ENCODE results near the gene SPRED3. TPM values are rescaled to one million over a fixed set of nuclear protein-coding genes. Genes with fewer than 3 reads are reported as not detected.

Gene SPRED3
- total and polyA plus RNA-seq, 9 of the 15 experiments (the other 6 are each of a cell fraction or from before 2014, with no cell fraction given) = 0.05 to 1.3 (median 0.36) TPM

DNA sequence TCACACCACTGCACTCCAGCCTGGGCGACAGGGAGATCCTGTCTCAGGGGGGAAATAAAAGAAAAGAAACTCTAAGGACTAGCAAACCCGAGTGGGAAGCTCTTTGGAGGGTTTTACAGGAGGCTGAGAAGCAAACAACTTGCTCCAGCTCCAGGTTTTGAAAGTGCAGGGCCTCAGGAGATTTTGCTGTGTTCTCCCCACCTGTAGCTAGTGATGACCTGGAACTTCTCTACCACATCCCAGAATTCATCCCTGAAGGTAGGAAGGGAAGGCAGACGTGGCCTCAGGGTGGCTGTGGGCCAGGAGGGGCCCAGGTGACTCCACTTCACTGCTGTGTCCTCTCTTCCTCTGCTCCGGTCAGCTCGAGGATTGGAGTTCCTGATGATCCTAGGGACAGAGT is 30.4 kb upstream of the SPRED3 start (continued):
- TF ChIP-seq MEF2A (IDR thresholded peaks at IDR 0.05; ENCODE audit: control insufficient read depth, low read depth, low read length) = no peak

DNA sequence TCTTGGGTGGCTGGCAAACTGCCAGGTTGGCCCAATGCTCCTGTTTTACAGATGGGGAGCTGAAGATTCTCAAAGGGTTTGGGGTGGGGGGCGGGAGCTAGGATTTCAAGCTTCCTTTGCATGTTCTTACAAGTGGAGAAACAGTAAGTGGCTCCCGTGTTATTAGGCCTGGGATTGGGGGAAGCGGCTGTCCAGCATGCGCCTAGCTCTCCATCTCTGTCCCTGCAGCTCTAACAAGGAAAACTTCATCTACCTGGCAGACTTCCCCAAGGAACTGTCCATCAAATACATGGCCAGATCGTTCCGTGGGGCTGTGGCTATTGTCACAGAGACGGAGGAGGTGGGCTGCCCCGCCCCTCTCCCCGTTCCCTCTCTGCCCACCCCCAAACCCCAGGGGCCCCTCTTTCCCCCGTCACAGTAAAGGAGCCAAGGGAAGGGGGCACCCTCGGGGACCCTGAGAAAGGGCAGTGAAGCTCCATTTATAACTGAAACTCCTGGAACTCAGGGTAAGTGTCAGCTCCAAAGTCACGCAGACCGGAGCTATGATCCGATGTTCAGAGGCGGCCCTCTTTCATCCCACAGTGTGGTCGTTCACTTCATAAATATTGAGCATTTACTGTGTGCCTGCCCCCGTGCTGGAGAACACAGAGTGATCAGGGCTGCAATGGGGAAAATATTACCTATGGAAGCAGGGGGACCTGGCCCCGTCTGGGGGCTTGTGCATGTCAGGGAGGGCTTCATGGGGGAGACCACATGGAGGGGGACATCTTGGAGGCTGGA is 29.1 kb upstream of the SPRED3 start:
- 19% methylated on average over 12 of the region's 18 CpGs for WGBS (ENCODE audit: insufficient coverage, low coverage, missing lambda C conversion rate)
- H2AFZ ChIP-seq (ENCODE audit: low read depth, low read length) = no peak overlapping the region
- H3K9me3 ChIP-seq (replicated peaks; ENCODE audit: control insufficient read depth, insufficient read depth, low read depth, low read length) = no peaks in the 10 kb centered on the region
- H3K36me3 ChIP-seq (ENCODE audit: control insufficient read depth, insufficient read depth, low read length) = no peaks in the 10 kb centered on the region
- TF ChIP-seq NFIC (IDR thresholded peaks at IDR 0.05) = peak; percentile 88
- TF ChIP-seq, protein P1, sequence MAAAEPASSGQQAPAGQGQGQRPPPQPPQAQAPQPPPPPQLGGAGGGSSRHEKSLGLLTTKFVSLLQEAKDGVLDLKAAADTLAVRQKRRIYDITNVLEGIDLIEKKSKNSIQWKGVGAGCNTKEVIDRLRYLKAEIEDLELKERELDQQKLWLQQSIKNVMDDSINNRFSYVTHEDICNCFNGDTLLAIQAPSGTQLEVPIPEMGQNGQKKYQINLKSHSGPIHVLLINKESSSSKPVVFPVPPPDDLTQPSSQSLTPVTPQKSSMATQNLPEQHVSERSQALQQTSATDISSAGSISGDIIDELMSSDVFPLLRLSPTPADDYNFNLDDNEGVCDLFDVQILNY (CRISPR knock-in tag; IDR thresholded peaks at IDR 0.05) = no peak
- H3K4me3 ChIP-seq = no peak overlapping the region
- DNase-seq (ENCODE audit: extremely low read depth in 1 of 4, low spot score in 3 of 4) (no peak), FAIRE-seq (no peak), ATAC-seq (no peak)
- intact Hi-C loops (cut with micrococcal nuclease) (no loop called here), in situ Hi-C loops (cut with MboI) (no loop called here)
- H3K9ac ChIP-seq (ENCODE audit: insufficient read depth in 1 of 2, low read depth in 2 of 2, low read length in 2 of 2) = peak overlapping the region in 1 of 2 experiments; percentile 1; a peak in 1 of 4 replicates
- H3K9me1 ChIP-seq (ENCODE audit: control insufficient read depth, insufficient read depth, low read length) = no peaks in the 10 kb centered on the region
- H3K4me1 ChIP-seq (replicated peaks in 1 of 2; ENCODE audit: control insufficient read depth in 2 of 2, insufficient read depth in 2 of 2, low read length in 2 of 2) = peaks cover 10 to 26% of the 10 kb centered on the region in 2 experiments; a peak in 4 of 5 replicates
- ChIA-PET CTCF (ENCODE audit: low intra/inter-chr PET ratio) (no interaction called here), POLR2A (interaction anchor here (0.5 to 1.6 kb wide), 5 partner anchors 13 to 189 kb away, joined by 3 to 5 read pairs (median 4); no protein-coding TSS in a partner anchor)
- no peak overlapping the region for H3K27ac ChIP-seq (ENCODE audit: extremely low read depth, low read depth, low read length)
- no peak overlapping the region for H3K4me2 ChIP-seq (ENCODE audit: insufficient read depth, low read length)
- H4K20me1 ChIP-seq (replicated peaks; ENCODE audit: control insufficient read depth, insufficient read depth, low read length) = peaks cover 10% of the 10 kb centered on the region; the same call in 1 of the 2 replicates
- peaks cover 24 to 33% of the 10 kb centered on the region in 2 experiments for H3K27me3 ChIP-seq (ENCODE audit: control insufficient read depth in 2 of 2, insufficient read depth in 2 of 2, low read length in 2 of 2)
- BruUV-seq (replicated peaks) = no TSS peak
- no peaks in the 10 kb centered on the region for H3K79me2 ChIP-seq (ENCODE audit: control insufficient read depth, insufficient read depth, low read length)
